ENCODE results near the gene SPPL2A.

SPPL2A gene

GRCh38 chr15:50790778-50791453 is 25.4 kb upstream of the SPPL2A start:
- H3K9me3 ChIP-seq: no peaks in the 10 kb centered on the region
- in situ Hi-C loops (cut with MboI; ENCODE audit: low sequenced_read_pairs): no loop called here

GRCh38 chr15:50786871-50787270 is 21.4 kb upstream of the SPPL2A start:
- H3K27me3 ChIP-seq (ENCODE audit: low read depth): 0 out of 2 replicates have a peak, but pooled peaks cover 3% of the 10 kb centered on the region
- no peaks in the 10 kb centered on the region for H3K9me3 ChIP-seq
- peaks cover 16% of the 10 kb centered on the region for H3K4me1 ChIP-seq
- in situ Hi-C loops (cut with MboI; ENCODE audit: low sequenced_read_pairs): no loop called here
- no peak overlapping the region for H3K4me3 ChIP-seq
- no peak for DNase-seq (ENCODE audit: low spot score in 2 of 2)
- no peaks in the 10 kb centered on the region for H3K36me3 ChIP-seq (replicated peaks)

More at GRCh38 chr15:50790778-50791453, 25.4 kb upstream of the SPPL2A start:
- peak; percentile 75 to 97 for DNase-seq (ENCODE audit: low spot score in 2 of 2)
- peaks cover 20% of the 10 kb centered on the region for H3K4me1 ChIP-seq
- no peaks in the 10 kb centered on the region for H3K27me3 ChIP-seq (ENCODE audit: low read depth)
- no peaks in the 10 kb centered on the region for H3K36me3 ChIP-seq (replicated peaks)
- H3K4me3 ChIP-seq: no peak overlapping the region

- DNase-seq (ENCODE audit: low spot score in 2 of 2): no peak
- 0 out of 2 replicates have a peak, but pooled peaks cover 3% of the 10 kb centered on the region for H3K27me3 ChIP-seq (ENCODE audit: low read depth)
- H3K9me3 ChIP-seq: no peaks in the 10 kb centered on the region
- H3K4me3 ChIP-seq: no peak overlapping the region
- H3K4me1 ChIP-seq: peaks cover 11% of the 10 kb centered on the region
- in situ Hi-C loops (cut with MboI; ENCODE audit: low sequenced_read_pairs): no loop called here
- no peaks in the 10 kb centered on the region for H3K36me3 ChIP-seq (replicated peaks)
These were observed 20.9 kb upstream of the SPPL2A start for GRCh38 chr15:50786438-50786837.

GRCh38 chr15:50783895-50784294 is 18.4 kb upstream of the SPPL2A start:
- H3K4me1 ChIP-seq: no peaks in the 10 kb centered on the region; the same call in none of the 2 replicates
- 0 out of 2 replicates have a peak, but pooled peaks cover 3% of the 10 kb centered on the region for H3K27me3 ChIP-seq (ENCODE audit: low read depth)
- DNase-seq (ENCODE audit: low spot score in 2 of 2): no peak
- H3K9me3 ChIP-seq: no peaks in the 10 kb centered on the region
- no peaks in the 10 kb centered on the region for H3K36me3 ChIP-seq (replicated peaks)
- in situ Hi-C loops (cut with MboI; ENCODE audit: low sequenced_read_pairs): no loop called here
- no peak overlapping the region for H3K4me3 ChIP-seq

GRCh38 chr15:50783411-50783810 is 17.9 kb upstream of the SPPL2A start:
- Histone ChIP-seq H3K27me3 (ENCODE audit: low read depth) (0 out of 2 replicates have a peak, but pooled peaks cover 3% of the 10 kb centered on the region), H3K9me3 (no peaks in the 10 kb centered on the region), H3K4me3 (no peak overlapping the region), H3K36me3 (replicated peaks) (no peaks in the 10 kb centered on the region), H3K4me1 (no peaks in the 10 kb centered on the region; the same call in none of the 2 replicates)
- in situ Hi-C loops (cut with MboI; ENCODE audit: low sequenced_read_pairs): no loop called here
- DNase-seq (ENCODE audit: low spot score in 2 of 2): no peak

GRCh38 chr15:50778086-50778485 is 12.6 kb upstream of the SPPL2A start:
- no peak for DNase-seq (ENCODE audit: low spot score in 2 of 2)
- in situ Hi-C loops (cut with MboI; ENCODE audit: low sequenced_read_pairs): no loop called here
- no peak overlapping the region for H3K4me3 ChIP-seq
- no peaks in the 10 kb centered on the region; the same call in 1 of the 2 replicates for H3K9me3 ChIP-seq
- H3K27me3 ChIP-seq (ENCODE audit: low read depth): 0 out of 2 replicates have a peak, but pooled peaks cover 3% of the 10 kb centered on the region
- no peaks in the 10 kb centered on the region; the same call in 1 of the 2 replicates for H3K4me1 ChIP-seq
- no peaks in the 10 kb centered on the region for H3K36me3 ChIP-seq (replicated peaks)

- in situ Hi-C loops (cut with MboI; ENCODE audit: low sequenced_read_pairs): no loop called here
- H3K27me3 ChIP-seq (ENCODE audit: low read depth): no peaks in the 10 kb centered on the region
These were observed 11.5 kb upstream of the SPPL2A start for GRCh38 chr15:50777042-50777441.

GRCh38 chr15:50774450-50774849 is 8.9 kb upstream of the SPPL2A start:
- no peak for DNase-seq (ENCODE audit: low spot score in 2 of 2)
- Histone ChIP-seq H3K9me3 (no peaks in the 10 kb centered on the region; the same call in 1 of the 2 replicates), H3K36me3 (replicated peaks) (no peaks in the 10 kb centered on the region), H3K27me3 (ENCODE audit: low read depth) (no peaks in the 10 kb centered on the region), H3K4me1 (no peaks in the 10 kb centered on the region), H3K4me3 (no peak overlapping the region)
- in situ Hi-C loops (cut with MboI; ENCODE audit: low sequenced_read_pairs): no loop called here

More at GRCh38 chr15:50777042-50777441, 11.5 kb upstream of the SPPL2A start:
- Histone ChIP-seq H3K4me1 (no peaks in the 10 kb centered on the region), H3K4me3 (no peak overlapping the region), H3K9me3 (no peaks in the 10 kb centered on the region; the same call in 1 of the 2 replicates), H3K36me3 (replicated peaks) (no peaks in the 10 kb centered on the region)
- DNase-seq (ENCODE audit: low spot score in 2 of 2): no peak

GRCh38 chr15:50773389-50773788 is 7.9 kb upstream of the SPPL2A start:
- in situ Hi-C loops (cut with MboI; ENCODE audit: low sequenced_read_pairs): no loop called here
- H3K36me3 ChIP-seq (replicated peaks): no peaks in the 10 kb centered on the region

GRCh38 chr15:50767332-50767861 is 1.9 kb upstream of the SPPL2A start:
- in situ Hi-C loops (cut with MboI; ENCODE audit: low sequenced_read_pairs): no loop called here
- Histone ChIP-seq H3K27me3 (ENCODE audit: low read depth) (no peaks in the 10 kb centered on the region), H3K9me3 (no peaks in the 10 kb centered on the region), H3K4me1 (peaks cover 8% of the 10 kb centered on the region), H3K4me3 (no peak overlapping the region), H3K36me3 (replicated peaks) (no peaks in the 10 kb centered on the region)
- DNase-seq (ENCODE audit: low spot score in 2 of 2): no peak

More at GRCh38 chr15:50773389-50773788, 7.9 kb upstream of the SPPL2A start:
- DNase-seq (ENCODE audit: low spot score in 2 of 2): no peak
- H3K4me1 ChIP-seq: no peaks in the 10 kb centered on the region
- no peak overlapping the region for H3K4me3 ChIP-seq
- no peaks in the 10 kb centered on the region; the same call in 1 of the 2 replicates for H3K9me3 ChIP-seq
- no peaks in the 10 kb centered on the region for H3K27me3 ChIP-seq (ENCODE audit: low read depth)

- in situ Hi-C loops (cut with MboI; ENCODE audit: low sequenced_read_pairs): no loop called here
- Histone ChIP-seq H3K36me3 (replicated peaks) (no peaks in the 10 kb centered on the region), H3K9me3 (no peaks in the 10 kb centered on the region), H3K4me1 (peaks cover 8% of the 10 kb centered on the region), H3K4me3 (peak overlapping the region; percentile 56), H3K27me3 (ENCODE audit: low read depth) (no peaks in the 10 kb centered on the region)
- DNase-seq (ENCODE audit: low spot score in 2 of 2): peak in 1 of 2 experiments; percentile 4
These were observed 878 bp downstream of the SPPL2A start for GRCh38 chr15:50764461-50765194.

- no peak overlapping the region for H3K4me3 ChIP-seq
- no peaks in the 10 kb centered on the region for H3K9me3 ChIP-seq
- no peaks in the 10 kb centered on the region for H3K27me3 ChIP-seq (ENCODE audit: low read depth)
- H3K36me3 ChIP-seq (replicated peaks): no peaks in the 10 kb centered on the region
- peaks cover under 1% of the 10 kb centered on the region; the same call in 1 of the 2 replicates for H3K4me1 ChIP-seq
- in situ Hi-C loops (cut with MboI; ENCODE audit: low sequenced_read_pairs): no loop called here
- no peak for DNase-seq (ENCODE audit: low spot score in 2 of 2)
These were observed 6.7 kb downstream of the SPPL2A start for GRCh38 chr15:50758712-50759205.

- H3K36me3 ChIP-seq (replicated peaks): no peaks in the 10 kb centered on the region
- in situ Hi-C loops (cut with MboI; ENCODE audit: low sequenced_read_pairs): no loop called here
- no peak overlapping the region for H3K4me3 ChIP-seq
- no peaks in the 10 kb centered on the region for H3K4me1 ChIP-seq
- DNase-seq (ENCODE audit: low spot score in 2 of 2): no peak
- no peaks in the 10 kb centered on the region for H3K9me3 ChIP-seq
- no peaks in the 10 kb centered on the region for H3K27me3 ChIP-seq (ENCODE audit: low read depth)
These were observed 12.0 kb downstream of the SPPL2A start for GRCh38 chr15:50753463-50753862.
